TTC549 (cell line): ENCODE data around the gene ARX.

Experiments used
- FAIRE-seq: peaks from 2 replicates; lab custom pipeline; 2012; peaks lifted over from hg19 to GRCh38; lab: Jason Lieb, UNC

Gene ARX

DNA sequence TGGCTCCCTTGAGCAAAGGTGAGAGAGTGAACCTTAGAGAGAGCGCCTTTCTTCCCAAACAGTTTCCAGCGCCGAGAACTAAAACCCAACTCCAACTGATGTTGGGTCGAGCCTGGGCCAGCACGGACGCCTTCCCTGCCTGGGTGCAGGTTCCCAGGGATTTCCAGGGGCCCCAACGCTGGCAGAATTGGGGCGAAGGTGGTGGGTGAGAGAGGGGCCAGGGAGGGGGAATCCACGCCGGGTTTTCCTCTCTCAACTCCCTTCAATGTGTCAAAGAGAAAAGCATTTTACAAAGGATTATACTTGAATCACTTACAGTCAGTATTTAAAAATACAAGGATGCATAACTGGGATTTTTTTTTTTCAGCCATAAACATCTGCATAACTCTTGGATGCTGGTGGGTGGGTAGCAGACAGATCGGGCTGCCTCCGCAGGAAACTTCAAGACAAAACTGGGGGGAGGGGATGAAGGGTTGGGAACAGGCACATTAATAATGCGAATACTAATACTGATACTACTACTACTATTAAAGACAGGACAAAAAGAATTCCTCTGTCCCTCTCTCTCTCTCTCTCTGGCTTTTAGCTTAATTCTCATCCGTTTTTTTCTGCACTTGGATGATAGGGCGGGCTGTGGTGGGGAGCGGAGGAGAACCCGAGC, 1.3 kb upstream of the ARX start:
- FAIRE-seq: no peak

DNA sequence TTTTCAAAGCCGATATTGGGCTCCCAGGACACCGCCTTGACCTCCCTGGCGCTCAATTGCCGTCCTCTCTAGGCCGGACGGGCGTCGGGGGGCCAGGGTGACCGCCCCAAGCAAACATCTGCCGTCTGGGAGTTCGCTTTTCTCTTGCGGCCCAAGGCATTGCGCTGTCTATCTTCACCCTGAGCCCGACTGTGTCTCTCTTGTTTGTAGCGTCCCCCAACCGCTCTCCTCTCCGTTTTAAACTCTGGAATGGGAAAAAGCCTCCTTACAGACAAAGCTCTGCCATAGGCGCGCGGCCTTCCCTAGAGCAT, 551 bp upstream of the ARX start:
- no peak for FAIRE-seq

DNA sequence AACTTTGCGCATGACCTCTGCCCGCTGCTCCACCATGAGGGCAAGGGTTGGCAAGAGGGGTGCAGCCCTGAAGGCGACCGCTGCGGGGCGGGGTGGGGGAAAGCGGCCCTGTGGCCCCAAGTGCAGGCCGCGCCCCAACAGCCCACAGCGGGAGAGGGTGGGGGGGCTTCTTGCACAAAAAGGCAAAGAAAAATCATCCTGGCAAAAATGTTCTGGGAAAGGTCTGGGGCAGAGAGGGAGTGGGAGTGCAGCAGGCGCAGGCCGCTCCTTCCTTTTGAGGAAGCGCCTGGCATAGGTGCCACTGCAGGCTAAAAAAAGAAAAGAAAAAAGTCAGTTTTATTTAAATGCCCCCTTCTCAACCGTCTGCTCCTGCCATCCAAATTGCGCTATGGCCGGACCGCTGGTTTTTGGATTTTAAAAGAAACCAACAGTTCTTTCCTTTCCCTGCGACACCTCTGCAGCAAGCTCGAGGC, 1.4 kb downstream of the ARX start:
- FAIRE-seq: no peak

DNA sequence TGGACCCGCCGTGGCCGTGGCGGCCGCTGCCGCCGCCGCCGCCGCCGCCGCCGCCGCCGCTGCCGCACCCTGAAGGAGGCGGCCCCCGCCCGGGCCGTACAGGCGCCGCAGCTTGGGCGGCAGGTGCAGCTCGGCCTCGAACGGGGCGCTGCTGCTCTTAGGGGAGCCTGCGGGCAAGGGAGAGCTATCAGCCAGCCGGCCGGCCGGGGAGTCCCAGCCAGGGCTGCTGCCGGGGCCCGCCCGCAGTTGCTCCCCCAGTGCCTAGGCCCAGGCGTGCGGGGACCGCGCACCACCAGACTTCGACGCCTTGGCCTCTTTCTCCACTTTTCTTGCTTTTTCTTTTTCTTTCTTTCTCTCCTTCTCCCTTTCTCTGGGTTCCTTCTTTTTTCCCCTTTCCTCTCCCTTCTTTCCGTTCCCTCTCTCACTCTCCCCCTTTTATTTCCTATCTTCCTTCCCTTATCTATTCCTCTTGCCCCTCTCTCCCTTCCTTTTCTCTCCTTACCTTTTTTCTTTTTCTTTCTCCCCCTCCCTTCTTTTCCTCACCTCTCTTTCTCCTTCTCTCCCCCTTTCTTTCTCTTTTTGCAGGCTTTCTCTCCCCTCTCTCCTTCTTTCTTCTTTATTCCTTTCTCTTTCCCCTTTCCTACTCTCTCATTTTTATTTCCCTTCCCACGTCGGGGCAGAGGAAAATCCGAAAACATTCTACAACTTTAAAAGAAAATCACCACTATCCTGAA, 2.0 kb downstream of the ARX start:
- no peak for FAIRE-seq

DNA sequence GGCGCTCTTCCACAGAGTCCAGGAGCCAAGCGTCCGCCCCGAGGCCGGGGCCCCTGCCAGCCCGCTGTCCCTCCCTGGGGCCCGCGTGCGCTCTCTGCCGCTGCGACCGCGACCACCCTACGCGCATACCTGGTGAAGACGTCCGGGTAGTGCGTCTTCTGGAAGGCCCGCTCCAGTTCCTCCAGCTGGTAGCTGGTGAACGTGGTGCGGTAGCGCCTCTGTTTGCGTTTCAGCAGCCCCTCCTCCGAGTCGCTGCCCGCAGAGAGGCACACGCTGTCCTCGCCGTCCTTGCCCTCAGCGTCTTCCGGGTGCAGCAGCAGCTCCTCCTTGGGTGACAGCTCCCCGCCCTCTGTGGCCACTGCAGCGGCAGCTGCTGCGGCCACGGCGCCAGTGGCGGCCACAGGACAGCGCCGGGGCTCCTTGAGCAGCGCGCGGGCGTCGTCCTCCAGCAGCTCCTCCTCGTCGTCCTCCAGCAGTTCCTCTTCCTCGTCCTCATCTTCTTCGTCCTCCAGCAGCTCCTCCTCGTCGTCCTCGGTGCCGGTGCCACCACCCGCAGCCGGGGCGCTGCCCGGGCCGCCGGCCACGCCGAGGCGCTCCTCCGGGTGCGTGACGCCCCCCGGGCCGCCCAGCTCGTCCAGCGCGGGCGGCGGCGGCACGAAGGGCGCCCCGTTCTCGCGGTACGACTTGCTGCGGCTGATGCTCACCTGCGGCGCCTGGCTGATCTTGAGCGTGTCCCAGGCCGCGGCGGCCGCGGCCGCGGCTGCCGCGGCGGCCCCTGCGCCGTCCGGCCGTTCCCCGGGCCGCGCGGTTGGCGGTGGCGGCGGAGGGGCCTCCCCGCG, 2.8 kb downstream of the ARX start:
- FAIRE-seq: no peak

DNA sequence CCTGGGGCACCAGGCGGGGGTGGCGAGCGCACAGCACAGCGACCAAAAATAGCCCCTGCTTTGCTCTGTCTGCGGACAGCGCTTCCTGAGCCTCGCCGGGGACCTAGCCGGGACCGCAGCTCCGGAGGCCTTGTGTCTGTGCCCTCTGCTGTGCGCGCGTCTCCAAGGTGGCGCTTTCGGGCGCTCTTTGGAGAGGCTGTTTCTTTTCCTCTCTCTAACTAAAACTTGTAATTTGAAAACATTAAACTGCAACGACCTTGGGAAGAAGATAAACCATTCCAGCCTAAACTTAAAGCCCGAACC, 3.4 kb downstream of the ARX start:
- FAIRE-seq: no peak

DNA sequence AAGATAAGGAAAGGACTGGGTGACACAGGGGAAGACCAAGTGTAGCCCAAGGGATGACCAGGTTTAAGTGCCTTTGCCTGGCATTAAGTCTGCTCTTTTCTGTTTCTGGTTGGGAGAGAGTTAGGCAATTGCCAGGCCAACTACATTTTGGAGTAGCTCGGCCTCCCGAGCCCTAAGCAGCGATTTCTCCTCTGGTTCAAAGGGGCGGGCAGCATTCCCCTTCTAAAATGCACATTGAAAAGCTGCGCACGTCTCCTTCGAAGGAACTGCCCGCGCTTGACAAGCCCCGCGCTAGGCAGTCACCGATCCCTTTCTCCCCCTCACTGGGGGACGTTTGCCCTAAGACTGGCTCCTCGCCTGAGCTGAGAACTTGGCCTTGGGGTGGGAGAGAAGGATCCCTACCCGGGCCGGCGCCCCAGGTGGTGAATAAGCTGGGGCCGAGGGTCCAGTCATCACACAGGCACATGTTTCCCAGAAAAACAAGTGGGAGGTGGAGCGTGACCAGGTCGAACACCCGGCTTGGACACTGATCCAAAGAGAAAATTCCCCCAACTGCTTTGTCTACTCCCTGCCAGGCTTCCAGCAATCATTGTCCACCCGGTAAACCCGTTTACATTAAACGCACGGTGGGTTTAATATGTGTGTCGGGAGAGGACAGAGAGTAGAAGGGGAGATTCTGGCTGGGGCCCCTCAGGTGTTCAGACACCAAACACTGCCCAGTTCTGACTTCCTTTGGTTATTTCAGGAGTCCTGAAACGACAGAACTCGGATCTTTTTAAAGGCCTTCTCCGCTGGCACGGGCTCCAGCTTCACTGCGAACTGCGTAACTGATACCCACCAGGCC, 4.0 kb downstream of the ARX start:
- no peak for FAIRE-seq

DNA sequence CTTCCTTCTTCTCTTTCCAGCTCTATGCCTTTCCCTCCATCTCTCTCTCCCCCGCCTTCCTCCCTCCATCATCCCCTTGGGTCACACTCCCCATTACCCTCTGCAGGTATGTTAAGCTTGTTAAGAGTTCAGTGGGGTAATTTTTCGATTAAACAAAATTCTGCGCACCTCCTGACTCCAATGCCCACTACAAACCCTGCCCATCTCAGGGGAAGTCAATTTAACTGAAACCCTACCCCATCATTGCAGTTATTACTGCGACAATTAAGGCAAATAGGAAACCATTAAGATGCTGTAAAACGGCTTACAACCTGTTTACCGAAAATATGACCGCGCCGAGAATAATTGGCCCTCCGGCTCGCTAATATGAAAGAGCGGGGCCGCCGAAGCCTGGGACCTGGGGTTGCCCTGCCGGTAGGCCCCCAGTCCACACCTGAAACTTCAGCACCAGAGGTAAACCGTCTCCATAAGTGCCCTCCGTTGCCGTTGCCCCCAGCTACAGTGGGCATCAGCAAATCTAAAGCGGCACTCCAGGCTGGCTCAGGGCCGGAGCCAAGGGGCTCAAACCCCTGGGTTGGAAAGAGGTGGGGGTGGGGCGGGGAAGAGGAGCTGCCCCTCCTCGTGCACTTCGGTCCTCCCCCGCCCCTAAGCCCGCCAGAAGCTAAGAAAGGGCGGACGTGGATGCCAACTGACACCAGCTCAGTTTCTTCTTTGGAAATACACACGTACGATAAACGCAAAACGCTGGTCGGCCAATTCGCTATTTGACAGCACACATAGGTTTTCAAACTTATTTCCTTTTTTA, 4.8 kb downstream of the ARX start:
- FAIRE-seq: no peak

DNA sequence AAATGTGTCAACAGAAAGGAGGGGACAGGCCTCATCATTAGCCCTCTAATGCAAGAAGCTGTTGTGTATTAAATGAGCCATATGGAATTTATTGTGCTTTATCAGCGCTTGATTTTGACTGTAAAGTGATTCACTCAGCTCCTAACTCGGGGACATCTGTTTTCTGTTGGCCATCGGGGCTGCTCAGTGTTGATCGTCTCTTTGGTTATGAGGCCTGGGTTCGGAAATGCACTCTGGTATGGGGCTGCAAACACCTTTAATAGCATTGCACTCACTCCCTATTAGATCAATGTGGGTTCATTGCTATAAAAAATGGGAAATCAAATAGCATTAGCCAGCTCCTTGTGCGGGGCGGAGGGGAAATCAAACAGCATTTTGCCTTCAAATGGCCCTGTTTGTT, 6.4 kb downstream of the ARX start:
- no peak for FAIRE-seq

DNA sequence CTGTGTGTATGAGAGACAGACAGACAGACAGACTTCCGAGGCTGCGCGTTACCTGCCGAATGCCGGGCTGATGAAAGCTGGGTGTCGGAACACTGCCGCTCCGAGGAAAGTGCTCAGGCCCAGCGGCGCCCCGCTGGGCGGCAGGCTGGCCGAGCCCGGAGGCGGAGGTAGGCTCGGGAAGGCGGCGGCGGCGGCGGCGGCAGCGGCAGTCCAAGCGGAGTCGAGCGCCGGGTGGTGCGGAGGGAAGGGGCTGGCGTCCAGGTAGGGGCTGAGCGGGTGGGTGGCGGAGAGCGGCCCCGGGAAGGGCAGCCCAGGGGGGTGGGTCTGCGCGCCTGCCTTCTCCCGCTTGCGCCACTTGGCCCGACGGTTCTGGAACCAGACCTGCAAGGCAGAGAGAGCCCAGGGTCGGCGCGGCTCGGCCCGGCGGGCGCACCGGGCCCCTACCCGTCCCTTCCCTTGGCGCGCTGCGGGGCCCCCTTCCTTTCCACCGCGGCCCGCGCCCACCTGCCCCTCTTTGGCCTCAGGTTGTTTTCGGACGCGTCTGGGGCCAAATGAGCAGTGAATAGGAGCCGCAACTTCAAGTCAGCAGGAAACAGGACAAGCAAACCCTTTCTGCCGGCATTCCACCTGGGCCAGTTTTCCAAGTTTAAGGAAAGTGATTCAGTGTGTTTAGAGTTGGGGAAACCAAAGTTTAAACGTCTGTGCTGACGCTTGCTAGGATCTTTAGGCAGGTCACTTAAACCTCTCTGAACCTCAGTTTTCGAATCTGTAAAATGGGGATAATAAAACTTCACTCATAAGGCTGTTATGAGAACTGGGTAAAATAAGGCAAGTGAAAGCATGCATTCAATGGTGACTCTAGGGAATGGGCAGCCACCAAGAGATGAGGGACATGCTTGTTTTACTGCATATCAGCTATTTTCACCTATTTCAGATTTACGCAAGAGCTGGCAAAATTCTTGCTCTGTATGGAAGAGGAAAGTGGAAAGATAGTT, 8.4 kb downstream of the ARX start:
- no peak for FAIRE-seq

DNA sequence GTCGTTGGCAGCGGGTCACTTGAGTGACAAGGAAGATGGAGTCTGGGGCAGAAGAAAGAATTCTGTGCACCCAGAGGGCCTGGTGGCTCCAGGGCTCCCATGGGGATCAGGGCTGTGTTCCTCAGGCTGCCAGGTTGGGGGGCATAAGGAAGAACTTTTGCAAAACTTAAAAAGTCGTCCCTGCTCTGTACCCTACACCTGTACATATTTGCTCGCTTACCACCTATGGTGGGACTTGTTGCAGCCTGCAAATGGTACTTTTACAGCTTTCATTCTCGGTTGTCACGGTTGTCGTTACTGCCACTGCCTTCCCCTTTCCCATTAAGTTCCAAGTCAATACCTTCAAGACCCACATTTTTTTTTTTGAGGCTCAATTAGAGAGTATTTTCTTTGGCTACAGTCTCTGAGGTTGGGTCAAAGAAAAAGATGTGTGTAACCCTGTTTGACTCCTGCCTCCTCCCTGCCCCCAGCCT, 9.1 kb downstream of the ARX start:
- FAIRE-seq: no peak

DNA sequence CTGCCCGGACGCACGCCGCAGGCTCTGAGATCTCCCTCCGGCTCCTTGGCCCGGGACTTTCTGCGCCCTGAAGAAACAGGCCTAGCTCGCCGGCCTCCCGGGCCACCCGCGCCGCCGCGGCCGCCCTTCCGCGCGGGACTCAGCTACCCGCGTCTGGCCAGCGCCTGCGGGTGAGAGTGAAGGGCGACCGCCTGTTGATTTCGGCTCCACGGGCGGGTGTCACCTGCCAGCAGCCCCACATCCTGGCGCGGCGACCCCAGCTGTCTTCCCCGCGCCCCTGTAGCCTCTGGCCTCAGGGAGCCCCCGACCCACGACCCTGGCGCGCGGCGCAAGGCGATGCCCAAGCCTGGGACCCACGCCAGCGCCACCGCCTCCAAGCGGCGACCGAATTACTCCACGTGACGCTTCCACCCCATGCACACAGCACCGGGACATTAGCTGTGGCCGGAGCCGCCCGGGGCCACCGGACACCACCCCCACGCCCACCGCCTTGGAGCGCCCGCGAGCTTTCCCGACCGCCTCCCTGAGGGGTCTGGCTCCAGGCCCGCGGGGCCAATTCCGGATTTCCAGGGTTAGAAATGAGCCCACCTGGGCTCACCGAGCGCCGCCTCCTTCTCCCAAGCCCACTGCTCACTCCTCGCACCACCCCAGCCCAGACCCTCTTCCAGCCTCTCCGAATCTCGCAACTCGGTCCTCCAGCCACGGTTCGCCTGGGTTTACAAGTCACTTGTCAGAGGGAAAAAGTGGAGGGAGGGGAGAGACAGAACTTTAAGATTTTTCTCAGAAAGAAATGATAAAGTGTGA, 10.2 kb downstream of the ARX start:
- no peak for FAIRE-seq

DNA sequence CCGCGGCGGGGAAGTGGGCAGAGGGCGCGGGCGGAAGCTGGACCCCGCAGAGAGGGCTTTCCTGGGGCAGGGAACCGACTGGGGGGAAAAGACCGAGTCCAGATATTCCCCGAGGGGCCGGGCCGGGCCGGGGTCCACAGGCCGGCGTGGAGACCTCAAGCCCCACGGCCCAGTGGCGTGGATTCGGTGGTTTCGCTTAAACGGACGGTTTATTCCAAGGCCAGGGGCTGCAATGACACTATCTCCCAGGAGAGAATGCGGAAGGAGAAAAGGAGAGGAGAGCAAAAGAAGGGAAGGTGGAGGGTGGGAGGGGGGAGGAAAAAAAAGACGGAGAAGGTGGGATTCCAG, 10.8 kb downstream of the ARX start:
- FAIRE-seq: no peak

DNA sequence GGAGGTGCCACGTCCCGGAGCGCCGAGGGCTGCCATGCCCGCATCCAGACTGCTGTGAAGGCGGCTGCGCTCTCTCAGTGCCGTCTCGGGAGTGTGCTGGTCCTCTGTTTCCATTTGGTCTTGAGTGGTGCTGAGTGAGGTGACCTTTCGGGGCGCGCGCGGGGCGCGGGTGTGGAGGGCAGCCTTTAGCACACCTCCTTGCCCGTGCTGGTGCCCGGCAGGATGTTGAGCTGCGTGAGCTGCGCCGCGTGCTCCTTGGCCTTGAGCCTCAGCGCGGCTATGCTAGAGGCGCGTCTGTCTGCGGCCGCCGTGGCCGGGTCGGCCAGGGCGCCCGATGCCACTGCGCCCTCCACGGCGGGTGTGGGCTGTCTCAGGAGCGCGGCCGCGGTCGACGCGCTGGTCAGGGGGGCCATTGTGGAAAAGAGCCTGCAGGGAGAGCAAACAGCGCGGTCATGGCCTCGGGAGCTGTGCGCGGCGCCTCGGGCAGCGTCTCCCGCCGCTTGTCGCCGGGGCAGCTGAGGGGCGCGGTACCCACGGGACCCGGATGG, 11.2 kb downstream of the ARX start:
- FAIRE-seq: no peak

DNA sequence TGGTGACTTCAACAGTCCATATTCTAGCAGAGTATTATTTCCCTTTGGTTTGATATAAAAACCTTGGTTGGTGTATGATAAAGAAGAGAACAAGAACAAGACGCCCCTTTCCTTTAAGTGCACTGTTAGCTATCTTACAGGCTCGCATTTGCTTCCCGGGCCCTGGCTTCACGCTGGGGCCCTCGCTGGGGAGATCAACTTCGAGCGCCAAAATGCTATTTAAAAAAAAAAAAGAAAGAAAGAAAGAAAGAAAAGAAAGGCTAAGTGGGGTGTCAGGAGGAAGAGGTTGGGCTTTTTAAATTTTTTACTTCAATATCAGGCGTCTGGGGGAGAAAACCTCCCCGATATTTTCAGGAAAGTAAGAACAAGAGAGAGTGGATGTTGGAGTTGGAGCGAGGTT, 11.7 kb downstream of the ARX start:
- no peak for FAIRE-seq

DNA sequence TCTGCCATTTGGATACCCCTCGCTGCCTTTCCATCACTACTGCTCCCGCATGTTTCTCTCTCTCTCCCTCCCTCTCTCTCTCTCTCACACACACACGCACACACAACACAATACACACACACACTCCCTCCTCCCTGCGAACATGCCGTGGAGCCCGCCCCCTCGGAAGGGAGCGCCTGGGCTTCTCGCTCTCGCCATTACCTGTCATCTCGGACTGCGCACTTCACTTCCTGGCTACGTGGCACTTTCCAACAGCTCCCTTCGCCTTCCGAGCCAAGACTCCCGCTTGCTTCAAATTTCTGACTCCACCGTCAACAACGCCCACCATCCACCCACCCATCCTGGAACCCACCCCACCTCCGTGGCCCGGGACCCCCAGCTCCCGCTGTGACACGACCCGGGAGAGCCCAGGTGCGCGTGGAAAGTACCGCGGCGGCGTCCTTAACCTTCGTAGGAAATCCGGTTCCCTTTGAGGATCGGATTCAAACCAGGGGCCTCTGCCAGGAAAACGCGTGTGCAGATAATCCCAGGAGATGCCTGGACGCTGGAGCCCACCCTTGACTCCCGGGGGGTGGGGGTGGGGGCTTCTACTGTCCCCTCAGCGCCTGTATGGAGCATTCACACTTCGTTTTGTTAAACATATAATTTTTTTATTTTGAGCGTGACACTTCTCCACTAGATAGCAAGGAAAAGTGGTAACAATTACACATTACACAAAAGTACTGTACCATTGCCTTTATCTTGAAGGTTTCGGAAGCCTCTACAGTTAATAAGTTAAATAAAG, 12.5 kb downstream of the ARX start:
- FAIRE-seq: no peak

DNA sequence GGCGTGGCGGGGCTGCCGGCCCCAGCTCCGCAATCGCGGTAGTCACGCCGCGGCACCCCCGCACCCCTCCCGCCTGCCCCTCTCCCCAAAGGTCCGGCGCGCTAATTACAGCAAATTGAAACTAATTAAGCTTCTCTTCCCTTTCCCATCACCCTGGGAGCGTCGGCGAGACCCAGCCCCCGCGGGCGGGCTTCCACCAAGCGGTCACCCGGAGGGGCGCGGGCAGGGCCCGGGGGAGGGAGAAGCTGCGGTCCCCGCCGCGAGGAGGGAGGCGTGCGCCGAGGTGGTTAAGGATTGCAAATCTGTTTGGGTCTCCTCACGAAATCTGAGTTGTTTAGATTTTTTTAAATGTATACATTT, 13.1 kb downstream of the ARX start:
- FAIRE-seq: no peak

DNA sequence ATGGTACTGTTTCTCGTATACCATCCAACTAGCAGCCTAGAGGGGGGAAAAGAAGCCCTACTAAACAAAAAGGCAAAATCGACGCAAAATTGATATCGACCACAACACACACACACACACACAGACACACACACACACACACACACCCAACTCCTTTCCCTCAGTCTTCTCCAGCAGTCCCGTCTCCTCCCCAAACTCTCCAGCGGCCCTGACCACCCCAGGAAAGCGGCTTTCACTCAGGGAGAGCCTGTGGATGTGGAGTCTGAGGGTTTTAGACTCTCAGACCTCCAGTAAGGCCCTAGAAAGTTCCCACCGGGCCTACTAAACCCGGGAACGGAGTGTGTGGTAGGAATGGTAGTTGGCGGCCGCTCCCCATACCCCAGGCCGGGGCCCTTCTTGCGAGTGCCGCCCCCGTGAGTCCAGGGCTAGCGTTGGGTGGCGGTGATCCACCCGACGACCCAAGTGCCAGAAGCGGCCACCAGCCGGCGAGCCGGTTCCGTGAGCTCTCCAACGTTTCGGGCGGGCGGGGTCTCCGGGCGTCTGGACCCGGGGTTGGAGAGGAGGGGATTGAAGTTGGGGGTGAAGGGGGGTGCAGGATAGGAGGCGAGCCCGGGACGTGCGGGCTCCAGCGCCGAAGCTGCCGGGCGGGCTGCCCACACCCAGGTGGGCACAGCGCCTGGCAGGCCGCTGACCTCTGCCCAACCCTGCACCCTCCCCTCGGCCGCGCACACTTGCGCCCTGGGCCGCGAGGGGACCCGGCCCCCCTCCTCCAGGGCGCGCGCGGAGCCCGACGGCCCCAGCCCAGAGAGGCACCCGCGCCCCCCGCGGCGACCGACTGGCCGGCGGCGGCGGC, 13.7 kb downstream of the ARX start:
- no peak for FAIRE-seq
